ENCODE results near the gene OOSP1. TPM values are rescaled to one million over a fixed set of nuclear protein-coding genes. Genes with fewer than 3 reads are reported as not detected.
"Not testable (repeated sequence)": the region's sequence is repeated elsewhere in the genome, so short reads cannot be mapped to it uniquely, and the experiment has no call there.

The OOSP1 gene
- total RNA-seq, result not detected in 2 replicates

DNA sequence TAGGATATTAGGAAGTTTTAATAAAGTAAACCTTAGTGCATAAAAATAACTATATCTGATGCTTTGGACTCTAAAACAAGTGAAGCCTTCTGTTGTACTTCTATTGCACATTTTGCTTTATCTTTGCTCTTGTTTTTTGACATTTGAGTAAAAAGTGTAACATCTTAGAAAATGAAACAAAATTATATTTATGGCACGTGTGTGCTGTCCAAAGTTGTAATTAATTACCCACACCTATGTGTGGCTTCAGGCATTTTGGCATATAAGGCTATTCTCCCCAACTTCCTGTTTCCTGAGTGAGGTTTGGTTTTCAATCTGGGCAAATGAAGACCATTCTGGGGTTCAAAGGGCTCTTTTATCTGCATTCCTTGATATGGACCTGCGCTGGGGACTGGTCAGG is at the start of gene OOSP1:
TSS of gene OOSP1 (plus strand) at position 301 of the 400 bp plus-strand sequence. CDS start at position 324, 23 bp downstream.
- no peak for DNase-seq

- DNase-seq, result peak; percentile 5
Observed at GRCh38 chr11:59891781-59892181, 46.5 kb upstream of the OOSP1 start.

- no peak for DNase-seq
Observed at GRCh38 chr11:59894616-59895015, 43.6 kb upstream of the OOSP1 start.

GRCh38 chr11:59898046-59898445 is 40.2 kb upstream of the OOSP1 start:
- no peak for DNase-seq

DNA sequence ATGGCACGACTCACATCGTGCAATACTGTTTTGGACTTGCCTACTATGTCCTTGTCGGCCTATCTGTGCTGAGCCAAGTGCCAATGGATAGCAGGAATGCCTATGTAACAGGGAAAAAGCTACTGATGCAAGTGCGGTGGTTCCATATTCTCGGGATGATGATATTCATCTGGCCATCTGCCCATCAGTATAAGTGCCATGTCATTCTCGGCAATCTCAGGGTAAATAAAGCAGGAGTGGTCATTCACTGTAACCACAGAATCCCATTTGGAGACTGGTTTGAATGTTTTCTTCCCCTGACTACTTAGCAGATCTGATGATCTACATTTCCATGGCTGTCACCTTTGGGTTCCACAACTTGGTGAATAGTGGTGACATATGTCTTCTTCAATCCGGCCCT is 39.6 kb upstream of the OOSP1 start:
- DNase-seq, result no peak

- peak; percentile 48 for DNase-seq
Observed at GRCh38 chr11:59899532-59899931, 38.7 kb upstream of the OOSP1 start.

- peak; percentile 6 for DNase-seq
Observed at GRCh38 chr11:59900366-59901126, 37.7 kb upstream of the OOSP1 start.

GRCh38 chr11:59901306-59901705 is 36.9 kb upstream of the OOSP1 start:
- DNase-seq, result peak; percentile 94

DNA sequence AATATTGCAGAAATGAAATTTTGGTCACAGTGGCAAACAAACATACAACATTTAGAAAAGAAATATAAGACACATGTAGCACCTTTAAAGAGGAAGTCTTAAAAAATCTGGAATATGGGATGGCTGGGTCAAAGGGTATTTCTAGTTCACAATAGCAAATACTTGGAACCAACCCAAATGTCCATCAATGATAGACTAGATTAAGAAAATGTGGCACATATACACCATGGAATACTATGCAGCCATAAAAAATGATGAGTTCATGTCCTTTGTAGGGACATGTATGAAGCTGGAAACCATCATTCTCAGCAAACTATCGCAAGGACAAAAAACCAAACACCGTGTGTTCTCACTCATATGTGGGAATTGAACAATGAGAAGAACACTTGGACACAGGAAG is 34.7 kb upstream of the OOSP1 start:
- DNase-seq, result not testable (repeated sequence)

DNA sequence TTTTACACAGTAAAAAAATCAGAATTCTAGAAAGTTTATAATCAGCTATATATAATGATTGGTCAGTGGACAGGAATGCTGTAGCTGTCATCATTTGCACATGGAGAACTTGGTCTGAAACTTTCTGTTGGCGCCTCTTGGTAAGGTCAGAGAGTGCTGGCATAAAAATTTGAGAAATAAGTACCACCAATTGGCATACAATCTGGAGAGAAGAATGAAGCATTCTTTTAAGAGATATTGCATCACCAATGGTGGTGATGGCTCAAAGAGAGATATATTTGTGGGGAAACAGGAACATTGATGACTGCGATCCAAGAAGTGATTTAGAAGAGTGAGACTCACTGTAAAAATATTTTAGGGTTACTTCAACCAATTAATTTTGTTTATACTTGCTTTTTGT is 19.8 kb upstream of the OOSP1 start:
- DNase-seq, result no peak

GRCh38 chr11:59918987-59919589 is 19.1 kb upstream of the OOSP1 start:
- peak; percentile 70 for DNase-seq

DNA sequence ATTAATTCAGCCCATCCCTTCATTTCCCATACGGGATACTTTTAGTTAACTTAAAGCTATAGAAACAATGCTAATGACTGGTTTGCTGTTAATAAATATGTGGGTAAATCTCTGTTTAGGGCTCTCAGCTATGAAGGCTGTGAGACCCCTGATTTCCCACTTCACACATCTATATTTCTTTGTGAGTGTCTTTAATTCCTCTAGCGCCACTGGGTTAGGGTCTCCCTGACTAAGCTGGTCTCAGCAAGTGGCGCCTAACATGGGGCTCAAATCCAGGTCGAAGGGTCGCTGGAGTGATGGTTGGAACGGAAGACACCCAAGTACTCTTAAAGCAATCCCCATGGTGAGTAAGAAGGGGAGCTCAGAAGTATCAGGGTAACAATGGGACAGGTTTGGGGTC is 14.4 kb upstream of the OOSP1 start:
- peak; percentile 15 for DNase-seq

GRCh38 chr11:59931688-59932087 is 6.5 kb upstream of the OOSP1 start:
- DNase-seq, result no peak

- no peak for DNase-seq
Observed at GRCh38 chr11:59938718-59939117, 486 bp downstream of the OOSP1 start.

DNA sequence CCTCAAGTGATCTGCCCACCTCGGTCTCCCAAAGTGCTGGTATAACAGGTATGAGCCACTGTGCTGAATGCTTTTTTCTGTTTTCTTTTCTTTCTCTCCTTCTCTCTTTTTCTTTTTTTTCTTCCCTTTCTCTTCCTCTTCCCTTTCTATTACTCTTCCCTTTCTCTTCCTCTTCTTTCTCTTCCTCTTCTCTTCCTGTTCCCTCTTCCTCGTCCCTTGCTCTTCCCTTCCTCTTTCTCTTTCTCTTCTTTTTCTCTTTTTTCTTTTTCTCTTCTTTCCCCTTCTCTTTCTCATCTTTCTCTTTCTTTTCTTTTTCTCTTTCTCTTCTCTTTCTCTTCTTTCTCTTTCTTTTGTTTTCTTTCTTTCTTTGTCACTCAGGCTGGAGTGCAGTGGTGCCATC is 1.2 kb downstream of the OOSP1 start:
- no peak for DNase-seq

GRCh38 chr11:59941091-59941490 is 2.9 kb downstream of the OOSP1 start:
- DNase-seq, result no peak

- DNase-seq, result no peak
Observed at GRCh38 chr11:59943997-59944714, 5.9 kb downstream of the OOSP1 start.

DNA sequence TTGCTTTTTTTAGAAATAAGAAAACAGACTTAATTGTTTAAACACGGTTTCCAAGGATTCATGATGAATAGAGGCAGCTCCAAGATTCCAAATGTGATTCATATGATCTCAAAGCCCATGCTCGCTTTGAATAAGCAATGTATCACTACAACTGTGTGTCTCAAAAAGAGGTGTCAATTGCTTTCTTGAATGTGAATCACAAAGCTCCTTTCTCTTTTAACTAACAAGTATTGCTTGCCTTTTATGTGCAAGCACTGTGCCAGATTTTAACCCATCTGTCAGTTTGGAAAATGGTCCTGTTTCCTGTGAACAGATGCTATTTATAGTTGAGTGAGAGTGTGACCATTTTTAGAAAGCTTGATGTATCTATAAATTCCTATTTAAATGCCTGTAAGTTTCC is 6.5 kb downstream of the OOSP1 start:
- no peak for DNase-seq

- no peak for DNase-seq
Observed at GRCh38 chr11:59953463-59954218, 15.4 kb downstream of the OOSP1 start.

DNA sequence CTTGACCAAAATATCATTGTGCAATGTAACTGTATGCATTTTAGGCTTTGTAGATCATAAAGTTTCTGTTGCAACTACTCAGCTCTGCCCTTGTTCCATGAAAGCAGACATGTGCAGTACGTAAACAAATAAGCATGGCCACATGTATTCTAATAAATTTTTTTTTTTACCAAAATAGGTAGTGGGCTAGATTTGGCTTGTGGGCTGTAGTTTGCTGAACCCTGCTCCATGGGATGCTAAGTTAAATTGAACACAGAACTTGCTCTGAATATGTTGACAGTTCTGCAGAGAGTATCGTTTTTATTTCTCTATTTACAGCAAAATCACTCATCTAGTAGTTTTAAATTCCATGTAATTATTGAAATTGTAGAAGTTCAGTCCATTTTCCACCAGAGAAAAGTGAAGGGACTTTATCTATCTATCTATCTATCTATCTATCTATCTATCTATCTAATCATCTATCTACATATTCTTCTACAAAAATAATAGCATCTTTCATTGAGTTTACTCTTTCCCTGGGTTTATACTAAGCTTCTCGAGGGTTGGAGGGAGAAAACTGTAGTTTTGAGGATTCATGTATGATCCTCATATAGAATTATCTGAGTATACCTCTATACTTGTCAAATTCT is 16.1 kb downstream of the OOSP1 start:
- DNase-seq, result no peak

- DNase-seq, result no peak
Observed at GRCh38 chr11:59957094-59957493, 18.9 kb downstream of the OOSP1 start.

Data from dermis blood vessel endothelial cell (primary cell).